GM12864 (cell line): ENCODE data around the gene NR5A2.

Source experiments
- DNase-seq: peaks from one replicate; pipeline ENCODE4 v3.0.0-alpha.2; 2011; ENCODE audit warnings: low read depth
- H3K4me3 ChIP-seq: 2 replicates; pipeline ENCODE4 v1.5.1; 2011; ENCODE audit warnings: mild to moderate bottlenecking, low read depth, low read length, control low read depth
- CTCF ChIP-seq: IDR thresholded peaks from 2 replicates; pipeline ENCODE4 v1.5.1; 2011; ENCODE audit warnings: low read depth, mild to moderate bottlenecking, moderate library complexity, low read length, control low read depth, inconsistent platforms; ENCODE audit errors: missing control alignments

Gene NR5A2

GRCh38 chr1:200081151-200081968 is 53.9 kb downstream of the NR5A2 start:
- no peak for TF ChIP-seq CTCF
- no peak for DNase-seq
- H3K4me3 ChIP-seq, result no peak overlapping the region

GRCh38 chr1:200081969-200082245 is 54.4 kb downstream of the NR5A2 start:
- no peak overlapping the region for H3K4me3 ChIP-seq
- no peak for TF ChIP-seq CTCF
- no peak for DNase-seq

- no peak overlapping the region for H3K4me3 ChIP-seq
- no peak for DNase-seq
These were observed 54.8 kb downstream of the NR5A2 start for GRCh38 chr1:200082329-200082728.

GRCh38 chr1:200090252-200091159 is 63.0 kb downstream of the NR5A2 start:
- no peak for DNase-seq
- H3K4me3 ChIP-seq, result no peak overlapping the region
- TF ChIP-seq CTCF, result peak; percentile 39

More at GRCh38 chr1:200082329-200082728, 54.8 kb downstream of the NR5A2 start:
- TF ChIP-seq CTCF, result no peak

- no peak for TF ChIP-seq CTCF
- DNase-seq, result no peak
- H3K4me3 ChIP-seq, result no peak overlapping the region
These were observed 67.6 kb downstream of the NR5A2 start for GRCh38 chr1:200095057-200095577.

- H3K4me3 ChIP-seq, result no peak overlapping the region
- DNase-seq, result no peak
- no peak for TF ChIP-seq CTCF
These were observed 69.3 kb downstream of the NR5A2 start for GRCh38 chr1:200096774-200097173.
